Spleen (tissue), 11 donors: Measurements from ENCODE around the gene TPO. TPM values are rescaled to one million over a fixed set of nuclear protein-coding genes. Genes with fewer than 3 reads are reported as not detected.
"Not testable (repeated sequence)": the region's sequence is repeated elsewhere in the genome, so short reads cannot be mapped to it uniquely, and the experiment has no call there.

Experiments used
- DNase-seq: peaks from one replicate; pipeline ENCODE4 v3.0.0-alpha.2; 2020
- H3K27ac ChIP-seq, 8 donors: fragments of 200-600 bp; sonication (generic) in 7 of 8; 1 replicate in 4 of 8; 2 replicates in 4 of 8; pipeline versions ENCODE4 v1.5.0 to v1.8.0; 2016 to 2021; ENCODE audit warnings: inconsistent platforms in 4 of 8, mild to moderate bottlenecking in 4 of 8, moderate library complexity in 1 of 8
- H3K27me3 ChIP-seq, 7 donors: fragments of 200-600 bp; sonication (generic) in 6 of 7; replicated peaks in 1 of 7; 1 replicate in 4 of 7; 2 replicates in 3 of 7; pipeline versions ENCODE4 v1.5.0 to v1.8.0; 2016 to 2021; ENCODE audit warnings: inconsistent platforms in 3 of 7, mild to moderate bottlenecking in 1 of 7
- H3K36me3 ChIP-seq, 6 donors: fragments of 200-600 bp; sonication (generic) in 5 of 6; 1 replicate in 4 of 6; 2 replicates in 2 of 6; pipeline versions ENCODE4 v1.5.0 to v1.8.0; 2016 to 2021; ENCODE audit warnings: inconsistent platforms in 2 of 6
- H3K4me1 ChIP-seq, 6 donors: fragments of 200-600 bp; sonication (generic) in 5 of 6; 1 replicate in 3 of 6; 2 replicates in 3 of 6; pipeline versions ENCODE4 v1.5.0 to v1.8.0; 2016 to 2021; ENCODE audit warnings: inconsistent platforms in 3 of 6
- H3K4me3 ChIP-seq, 8 donors: fragments of 200-600 bp; sonication (generic) in 7 of 8; 1 replicate in 4 of 8; 2 replicates in 4 of 8; pipeline versions ENCODE4 v1.5.0 to v1.8.0; 2016 to 2021; ENCODE audit warnings: inconsistent platforms in 4 of 8, mild to moderate bottlenecking in 4 of 8, moderate library complexity in 2 of 8
- H3K9me3 ChIP-seq, 8 donors: fragments of 200-600 bp; sonication (generic) in 7 of 8; 1 replicate in 4 of 8; 2 replicates in 4 of 8; pipeline versions ENCODE4 v1.5.0 to v1.8.0; 2016 to 2021; ENCODE audit warnings: inconsistent platforms in 4 of 8
- CTCF ChIP-seq, 11 experiments: fragments of 200-600 bp in 7 of 11; fragments of 450-650 bp in 4 of 11; sonication (generic) in 4 of 11; IDR thresholded peaks in 8 of 11; conservative IDR thresholded peaks in 3 of 11; 1 replicate in 7 of 11; 2 replicates in 4 of 11; pipeline versions ENCODE4 v1.4.0 to v1.8.0; 2016 to 2021; ENCODE audit warnings: antibody characterized with exemption in 11 of 11, inconsistent platforms in 4 of 11, mild to moderate bottlenecking in 1 of 11
- POLR2A ChIP-seq, 3 donors: fragments of 450-650 bp; IDR thresholded peaks; one replicate each; pipeline ENCODE4 v1.5.1; 2017; ENCODE audit warnings: antibody characterized with exemption in 3 of 3, mild to moderate bottlenecking in 1 of 3
- POLR2AphosphoS5 ChIP-seq, 3 donors: sonication (generic); formaldehyde crosslinking; IDR thresholded peaks; one replicate each; pipeline ENCODE4 v1.5.1; 2017; ENCODE audit warnings: antibody characterized with exemption in 3 of 3
- WGBS, 5 donors: extraction: QIAGEN DNeasy Blood & Tissue Kit in 3 of 5; methylation state at CpG; one replicate each; pipeline versions ENCODE4 v1.1.5 to v1.1.7; 2013 to 2018; 5-methylcytosine and 5-hydroxymethylcytosine counted together
- intact Hi-C: fragments of 100-400 bp; cut with DNase I; formaldehyde crosslinking; loops from one replicate; pipeline ENCODE4 v1.15.0; 2023; ENCODE audit warnings: low total_unique reads
- polyA plus RNA-seq, 3 donors: library from polyadenylated mRNA; stranded (reverse); fragments of 200-250 nt; gene quantifications; one replicate each; pipeline ENCODE4 v1.2.1, GENCODE V29; 2013
- total RNA-seq, 7 donors: library from RNA; depleted of rRNA in 3 of 7; stranded (reverse); fragments of >200 nt in 3 of 7; fragmentation: NEBNext Ultra II Directional in 4 of 7; extraction: Animal tissue kit (Norgen Biotek cat#: 25700) in 4 of 7; gene quantifications; one replicate each; pipeline versions ENCODE4 v1.1.0 to v1.2.1, GENCODE V29; 2016 to 2021
- donor health status: healthy with polysubstance abuse.
- donor health status: DM: no; HTN: no; CAD: no; lungs with moderate emphysema.
- donor health status: DM: no; HTN: no; CAD: no.
- donor health status: Bipolar disorder and iron deficiency.
- donor health status: healthy.
- donor health status: DM: no; HTN: no; CAD: no.
- donor health status: DM: yes; HTN: yes; CAD: no.

The TPO gene
- total and polyA plus RNA-seq, 10 donors = 14.4 to 127 (median 49.0) TPM

- Histone ChIP-seq H3K9me3 (no peaks in the 10 kb centered on the region), H3K4me1 (peaks cover 0 to 18% (median 0%) of the 10 kb centered on the region in 6 donors), H3K27ac (peak overlapping the region in 4 of 8 donors; percentile 63 to 78 (median 74)), H3K36me3 (peaks cover 0 to 23% (median 0%) of the 10 kb centered on the region in 6 donors), H3K27me3 (no peaks in the 10 kb centered on the region), H3K4me3 (no peak overlapping the region)
- DNase-seq = peak; percentile 49
- TF ChIP-seq CTCF (IDR thresholded peaks at IDR 0.05 in 8 of 11, conservative IDR thresholded peaks at IDR 0.05 in 3 of 11) = no peak
- intact Hi-C loops = no loop called here
- WGBS, 5 donors = 79 to 90% (median 83%) methylated on average over 8 of the region's 8 CpGs
These were observed 78.5 kb downstream of the TPO start for GRCh38 chr2:1491751-1492150.

DNA sequence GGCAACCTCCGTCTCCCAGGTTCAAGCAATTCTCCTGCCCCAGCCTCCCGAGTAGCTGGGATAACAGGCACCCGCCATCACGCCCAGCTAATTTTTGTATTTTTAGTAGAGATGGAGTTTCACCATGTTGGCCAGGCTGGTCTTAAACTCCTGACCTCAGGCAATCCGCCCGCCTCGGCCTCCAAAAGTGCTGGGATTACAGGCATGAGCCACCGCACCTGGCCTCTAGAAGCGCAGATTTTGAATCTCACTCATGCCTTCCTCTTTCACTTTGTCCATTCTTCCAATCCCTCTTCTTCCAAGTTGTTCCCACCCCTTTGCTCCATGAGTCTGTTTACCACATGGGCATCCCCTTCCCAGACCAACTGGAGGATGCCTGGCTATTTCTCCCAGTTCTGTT, 79.0 kb downstream of the TPO start:
- 88 to 97% (median 94%) methylated on average over 9 of the region's 9 CpGs for WGBS, 5 donors
- H3K36me3 ChIP-seq = peaks cover 0 to 23% (median 0%) of the 10 kb centered on the region in 6 donors
- peak overlapping the region in 6 of 8 donors; percentile 51 to 78 (median 71) for H3K27ac ChIP-seq
- intact Hi-C loops, H3K27me3 ChIP-seq, H3K4me3 ChIP-seq, H3K9me3 ChIP-seq: not testable (repeated sequence)
- H3K4me1 ChIP-seq = peaks cover 0 to 18% (median 0%) of the 10 kb centered on the region in 6 donors
- peak; percentile 23 for DNase-seq

GRCh38 chr2:1492711-1493430, 79.6 kb downstream of the TPO start:
- peak; percentile 67 for DNase-seq
- Histone ChIP-seq H3K4me3 (no peak overlapping the region), H3K36me3 (peaks cover 0 to 23% (median 0%) of the 10 kb centered on the region in 6 donors), H3K9me3 (no peaks in the 10 kb centered on the region), H3K27me3 (no peaks in the 10 kb centered on the region), H3K4me1 (peaks cover 0 to 17% (median 0%) of the 10 kb centered on the region in 6 donors), H3K27ac (peak overlapping the region in 6 of 8 donors; percentile 51 to 78 (median 71))
- intact Hi-C loops = no loop called here
- TF ChIP-seq POLR2A (IDR thresholded peaks at IDR 0.05) = no peak
- no peak for TF ChIP-seq CTCF (IDR thresholded peaks at IDR 0.05 in 8 of 11, conservative IDR thresholded peaks at IDR 0.05 in 3 of 11)
- TF ChIP-seq POLR2AphosphoS5 (IDR thresholded peaks at IDR 0.05) = no peak
- WGBS, 5 donors = 75 to 84% (median 80%) methylated on average over 15 of the region's 15 CpGs

DNA sequence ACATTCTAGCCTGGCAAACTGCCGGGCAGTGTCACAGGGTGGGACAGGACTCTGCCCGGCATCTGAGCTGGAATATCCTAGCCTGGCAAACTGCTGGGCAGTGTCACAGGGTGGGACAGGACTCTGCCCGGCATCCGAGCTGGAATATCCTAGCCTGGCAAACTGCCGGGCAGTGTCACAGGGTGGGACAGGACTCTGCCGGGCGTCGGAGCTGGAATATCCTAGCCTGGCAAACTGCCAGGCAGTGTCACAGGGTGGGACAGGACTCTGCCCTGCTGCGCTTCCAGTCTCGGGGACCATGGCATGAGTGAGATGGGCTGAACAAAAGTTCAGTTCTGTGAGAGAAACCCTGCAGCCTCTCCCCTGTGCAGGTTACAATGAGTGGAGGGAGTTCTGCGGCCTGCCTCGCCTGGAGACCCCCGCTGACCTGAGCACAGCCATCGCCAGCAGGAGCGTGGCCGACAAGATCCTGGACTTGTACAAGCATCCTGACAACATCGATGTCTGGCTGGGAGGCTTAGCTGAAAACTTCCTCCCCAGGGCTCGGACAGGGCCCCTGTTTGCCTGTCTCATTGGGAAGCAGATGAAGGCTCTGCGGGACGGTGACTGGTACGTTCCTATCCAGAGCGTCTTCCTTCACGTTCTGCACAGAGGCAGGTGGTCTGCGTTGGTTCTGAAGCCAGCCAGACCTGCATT, 80.3 kb downstream of the TPO start:
- Histone ChIP-seq H3K4me1 (peaks cover 0 to 10% (median 0%) of the 10 kb centered on the region in 6 donors), H3K9me3 (no peaks in the 10 kb centered on the region), H3K27ac (peak overlapping the region in 7 of 8 donors; percentile 7 to 78 (median 70)), H3K27me3 (no peaks in the 10 kb centered on the region), H3K4me3 (no peak overlapping the region), H3K36me3 (peaks cover 0 to 28% (median 0%) of the 10 kb centered on the region in 6 donors)
- 68 to 80% (median 75%) methylated on average over 16 to 24 of the region's 24 CpGs for WGBS, 5 donors
- DNase-seq = peak; percentile 74
- intact Hi-C loops = no loop called here
- TF ChIP-seq CTCF (IDR thresholded peaks at IDR 0.05 in 8 of 11, conservative IDR thresholded peaks at IDR 0.05 in 3 of 11) (no peak), POLR2AphosphoS5 (IDR thresholded peaks at IDR 0.05) (peak; percentile 19 to 51 (median 49))
